Activated CD4-positive, alpha-beta T cell treated with anti-CD3 and anti-CD28 coated beads, Interleukin-2, Interleukin-6, amounts not matched to agents 100 ng/mL and 50 ng/mL, durations not matched to agents 16 hours and 8 hours (primary cell): ENCODE measurements around the gene PRSS56.

ENCODE experiments used
- DNase-seq: peaks from one replicate; pipeline ENCODE4 v3.0.0-alpha.2; 2020

Gene PRSS56

DNA sequence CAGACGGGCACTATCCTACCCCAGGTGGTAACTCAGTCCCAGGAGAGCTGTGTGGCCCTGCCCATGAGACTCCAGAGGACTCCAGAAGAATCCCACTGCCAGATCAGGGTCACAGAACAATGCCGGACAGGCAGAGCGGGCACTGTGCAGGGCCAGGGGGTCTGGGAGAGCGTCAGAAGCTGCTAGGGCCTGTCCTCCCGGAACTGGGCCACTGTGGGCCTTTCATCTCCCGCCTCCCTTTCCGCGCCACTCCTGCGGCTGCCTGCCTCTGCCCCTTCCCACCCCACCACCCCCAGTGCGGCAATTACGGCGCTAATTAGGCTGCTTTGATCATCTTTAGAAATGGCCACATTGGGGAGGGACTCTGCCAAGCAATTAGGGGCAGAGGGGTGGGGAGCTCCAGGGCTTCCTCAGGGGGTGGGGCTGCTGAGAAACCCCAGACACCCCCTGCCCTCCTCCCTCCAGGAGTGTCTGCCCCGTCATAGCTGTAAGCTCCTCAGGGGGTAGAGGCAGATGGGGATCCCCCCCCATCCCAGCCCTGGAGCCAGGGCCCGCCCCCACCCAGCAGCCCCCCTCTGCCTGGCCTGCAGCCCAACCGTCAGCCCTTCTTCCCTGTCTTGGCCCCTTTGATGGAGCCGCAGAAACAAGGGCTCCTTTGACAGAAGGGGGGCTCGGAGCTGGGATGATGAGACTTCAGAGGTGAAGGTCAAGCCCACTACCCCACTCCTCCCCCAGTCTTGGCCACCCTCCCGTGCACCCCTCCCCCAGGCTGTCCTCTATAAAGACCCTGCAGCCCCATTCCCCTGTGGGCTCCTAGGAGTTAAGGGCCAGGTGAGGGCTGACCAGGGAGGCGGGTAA is at the start of gene PRSS56:
Gene PRSS56 (plus strand): TSS at position 808 of the 858 bp plus-strand sequence. CDS start 211 bp downstream, outside the sequence.
- DNase-seq = no peak

DNA sequence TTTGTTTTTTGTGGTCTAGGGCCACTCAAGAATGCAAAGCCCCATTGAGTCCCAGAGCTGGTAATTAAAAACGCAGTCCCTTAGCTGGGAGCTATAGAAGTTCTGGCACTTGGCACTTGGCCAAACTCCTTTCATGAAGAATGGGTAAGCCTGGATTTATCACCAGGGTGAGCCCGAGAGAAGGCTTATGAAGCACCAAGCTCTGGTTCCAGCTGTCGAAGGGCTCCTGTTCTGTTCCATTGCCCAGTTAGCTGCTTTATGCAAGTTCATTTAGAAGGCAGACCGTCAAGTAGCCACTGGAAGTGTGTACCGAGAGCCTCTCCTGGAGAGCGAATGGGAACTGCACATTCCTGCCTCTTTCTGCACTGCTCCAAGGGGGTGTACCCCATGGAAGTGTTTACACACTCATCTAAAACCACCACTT is 46.7 kb upstream of the PRSS56 start:
- DNase-seq = no peak

GRCh38 chr2:232476045-232476444 is 44.1 kb upstream of the PRSS56 start:
- no peak for DNase-seq

- no peak for DNase-seq
Measured at GRCh38 chr2:232476791-232477190, 43.4 kb upstream of the PRSS56 start.

DNA sequence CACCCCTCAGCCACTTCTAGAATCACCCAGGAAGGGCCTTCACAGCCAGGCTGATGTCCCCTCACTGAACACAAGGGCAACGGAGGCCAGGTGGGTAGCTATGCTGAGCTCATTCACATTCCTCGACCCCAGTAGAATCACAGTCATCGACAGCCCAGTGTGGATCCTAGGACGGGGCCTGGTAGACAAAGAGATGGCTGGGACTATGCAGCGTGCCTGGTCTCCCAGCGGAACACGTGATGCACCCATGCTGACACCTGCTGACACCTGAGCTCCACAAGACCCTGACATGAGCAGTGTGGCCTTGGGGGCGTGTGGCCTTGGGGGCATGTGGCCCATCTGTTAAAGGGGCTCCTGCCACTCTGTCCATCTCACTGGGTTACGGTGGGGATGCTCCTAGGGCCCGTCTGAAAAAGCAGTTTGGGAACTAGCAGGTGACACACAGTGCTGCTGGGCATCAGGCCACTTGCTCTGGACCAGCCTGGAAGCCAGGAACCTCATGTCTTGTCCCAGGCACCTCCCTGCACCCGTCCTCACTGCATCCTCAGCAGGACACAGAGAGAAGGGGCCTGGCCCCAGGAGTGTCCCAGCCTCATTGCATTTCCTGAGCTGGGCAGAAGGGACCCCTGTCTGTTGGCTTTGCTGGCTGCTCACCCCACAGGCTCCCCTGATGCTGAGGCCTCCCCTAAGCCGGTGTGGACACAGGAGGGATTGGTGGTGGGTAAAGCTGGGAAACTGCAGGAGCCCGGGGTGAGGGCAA is 42.3 kb upstream of the PRSS56 start:
- no peak for DNase-seq

DNA sequence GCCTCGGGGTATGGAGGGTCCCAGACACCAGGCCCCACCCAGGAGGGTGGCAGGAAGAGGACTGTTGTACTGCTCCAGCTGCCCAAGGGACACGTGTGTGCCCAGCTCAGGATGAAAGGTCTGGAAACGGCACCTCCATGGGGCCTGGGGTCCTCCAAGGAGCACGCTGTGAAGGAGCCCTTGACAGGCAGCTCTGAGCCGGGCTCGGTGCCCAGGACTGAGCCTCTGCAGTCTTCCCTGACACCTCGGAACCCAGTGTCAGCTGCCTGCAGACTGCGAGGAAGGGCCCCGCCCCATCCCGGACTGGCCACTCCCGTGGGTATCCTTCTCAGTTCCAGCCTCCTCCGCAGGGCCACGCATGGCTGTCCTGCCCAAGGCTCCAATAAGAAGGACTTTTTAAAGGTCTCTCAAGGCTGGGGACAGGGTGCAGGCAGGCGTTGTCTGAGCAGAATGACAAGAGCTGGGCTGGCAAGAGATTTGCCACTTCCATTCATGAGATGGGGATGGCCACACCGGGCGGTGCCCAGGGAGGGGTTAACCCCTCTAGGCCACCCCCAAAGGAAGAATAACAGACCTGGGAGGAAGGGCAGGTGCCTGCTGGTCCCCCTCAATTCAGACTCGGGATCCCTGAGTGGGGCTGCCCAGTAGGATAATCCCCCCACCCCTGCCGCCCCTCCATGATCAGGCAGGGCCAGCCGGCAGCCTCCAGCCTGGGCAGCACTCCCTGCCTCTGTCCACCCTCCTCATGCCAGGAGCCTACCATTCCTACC is 41.4 kb upstream of the PRSS56 start:
- DNase-seq = no peak

GRCh38 chr2:232479341-232480200 is 40.6 kb upstream of the PRSS56 start:
- no peak for DNase-seq

DNA sequence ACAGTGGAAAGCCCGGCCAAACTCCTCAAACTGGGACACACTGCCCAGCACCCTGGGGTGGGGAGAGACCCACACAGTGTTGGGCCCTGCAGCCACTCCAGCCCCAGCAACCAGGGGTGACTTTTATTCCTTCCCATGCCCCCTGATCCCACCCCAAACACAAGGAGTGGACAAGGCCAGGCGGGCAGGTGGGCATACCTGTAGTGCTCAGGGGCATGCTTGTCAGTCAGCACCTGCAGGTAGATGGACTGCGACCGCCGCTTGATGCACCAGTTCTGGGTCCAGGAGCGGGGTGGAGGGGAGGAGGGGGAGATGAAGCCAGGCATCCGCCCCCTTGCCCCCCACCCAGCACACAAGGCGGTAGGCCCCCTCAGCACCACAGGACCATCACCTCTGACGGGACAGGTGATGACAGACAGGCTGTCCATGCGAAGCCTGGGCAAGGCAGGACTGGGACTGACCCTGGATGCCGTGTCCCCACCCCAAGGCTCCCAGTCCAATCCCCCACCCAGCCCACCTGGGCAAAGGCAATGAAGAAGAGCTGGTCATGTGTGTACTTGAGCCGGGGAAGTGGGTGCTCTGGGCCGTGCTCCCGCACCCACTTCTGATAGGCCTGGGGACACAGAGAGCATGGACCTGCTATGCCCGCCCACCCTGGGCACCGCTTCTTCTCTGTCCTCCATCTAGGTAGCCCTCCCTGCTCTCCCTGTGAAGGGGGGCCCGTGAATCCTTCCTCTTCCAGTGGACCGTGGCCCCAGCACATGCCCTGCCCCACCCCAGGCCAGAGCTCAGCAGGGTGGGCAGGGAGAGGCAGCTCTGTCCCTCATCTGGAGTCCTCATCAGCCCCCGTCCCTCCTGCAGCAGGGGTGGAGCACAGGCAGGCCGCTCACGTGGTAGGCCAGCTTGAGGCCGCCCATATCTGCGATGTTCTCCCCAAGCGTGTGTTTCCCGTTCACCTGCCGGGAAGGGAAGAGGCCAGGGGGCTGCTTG is 39.7 kb upstream of the PRSS56 start:
- DNase-seq = no peak

- DNase-seq = no peak
Measured at GRCh38 chr2:232481322-232482140, 38.7 kb upstream of the PRSS56 start.

DNA sequence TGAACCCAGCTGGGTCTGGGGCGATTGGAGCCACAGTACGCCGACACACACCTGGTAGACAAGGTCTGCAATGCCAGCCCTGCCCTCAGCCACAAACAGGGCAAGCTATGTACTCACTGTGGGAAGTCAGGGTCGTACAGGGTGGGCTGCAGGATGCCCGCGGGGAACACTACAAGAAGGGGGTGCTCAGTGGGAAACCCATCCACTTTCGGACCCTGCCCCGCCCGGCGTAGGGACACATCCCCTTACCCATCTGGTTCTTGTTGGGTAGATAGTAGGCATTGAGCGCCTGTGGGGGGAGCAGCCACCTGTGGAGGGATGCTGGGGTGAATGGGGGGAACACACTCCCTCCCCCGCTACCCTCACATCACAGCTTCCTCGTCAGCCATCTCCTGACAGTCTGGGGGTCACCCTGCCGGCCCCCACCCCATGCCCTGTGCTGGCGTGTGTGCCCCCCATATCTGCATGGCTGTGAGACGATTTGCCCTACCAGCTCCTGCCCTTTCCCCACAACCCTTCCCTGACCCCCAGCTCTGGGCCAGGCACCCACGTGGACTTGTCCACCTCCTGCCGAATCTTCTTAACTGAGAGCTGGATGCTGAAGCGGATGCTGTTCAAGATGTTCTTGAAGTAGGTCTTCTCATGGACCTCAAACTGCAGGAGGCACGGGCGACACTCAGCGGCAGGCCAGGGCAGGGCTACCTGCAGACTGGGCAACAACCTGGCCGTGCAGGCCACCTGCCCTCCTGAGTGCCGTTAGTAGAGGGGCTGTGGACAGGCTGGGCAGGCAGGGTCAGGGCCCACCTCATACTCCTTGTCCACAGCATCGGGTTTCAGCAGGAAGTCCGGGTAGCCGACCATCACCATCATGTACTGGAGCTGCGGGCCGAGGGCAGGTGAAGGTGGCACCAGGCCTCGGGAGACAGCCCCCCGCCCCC is 37.6 kb upstream of the PRSS56 start:
- no peak for DNase-seq

- DNase-seq = no peak
Measured at GRCh38 chr2:232483311-232483922, 36.8 kb upstream of the PRSS56 start.

GRCh38 chr2:232483923-232484627 is 36.1 kb upstream of the PRSS56 start:
- no peak for DNase-seq

- DNase-seq = no peak
Measured at GRCh38 chr2:232484628-232485347, 35.4 kb upstream of the PRSS56 start.

GRCh38 chr2:232485348-232485756 is 34.8 kb upstream of the PRSS56 start:
- no peak for DNase-seq

- no peak for DNase-seq
Measured at GRCh38 chr2:232485757-232486557, 34.2 kb upstream of the PRSS56 start.
